WERI-Rb-1 (cell line): ENCODE measurements around the gene SLX9.

Experiments used
- DNase-seq: peaks from one replicate; pipeline ENCODE4 v3.0.0-alpha.2; 2020
- H3K27ac ChIP-seq: fragments of 250-450 bp; sonication (Bioruptor Pico); 2 replicates; pipeline ENCODE4 v1.5.1; 2020; ENCODE audit warnings: mild to moderate bottlenecking, moderate library complexity
- H3K27me3 ChIP-seq: fragments of 250-450 bp; sonication (Bioruptor Pico); 2 replicates; pipeline ENCODE4 v1.5.1; 2021; ENCODE audit warnings: mild to moderate bottlenecking, low read depth, moderate library complexity; ENCODE audit not compliant: insufficient read depth, severe bottlenecking
- H3K36me3 ChIP-seq: fragments of 250-450 bp; sonication (Bioruptor Pico); 2 replicates; pipeline ENCODE4 v1.5.1; 2020; ENCODE audit warnings: mild to moderate bottlenecking, moderate library complexity
- H3K4me3 ChIP-seq: 2 replicates; pipeline ENCODE4 v1.5.1; 2011; ENCODE audit warnings: low read depth, mild to moderate bottlenecking, control low read depth, low read length
- H3K9me3 ChIP-seq: fragments of 250-450 bp; sonication (Bioruptor Pico); 2 replicates; pipeline ENCODE4 v1.5.1; 2021; ENCODE audit warnings: mild to moderate bottlenecking, moderate library complexity; ENCODE audit not compliant: severe bottlenecking
- TF ChIP-seq, protein P1 (sequence below): IDR thresholded peaks from 2 replicates; pipeline ENCODE4 v1.5.1; 2011; ENCODE audit warnings: low read depth, mild to moderate bottlenecking, control low read depth, inconsistent platforms, low read length

The SLX9 gene

DNA sequence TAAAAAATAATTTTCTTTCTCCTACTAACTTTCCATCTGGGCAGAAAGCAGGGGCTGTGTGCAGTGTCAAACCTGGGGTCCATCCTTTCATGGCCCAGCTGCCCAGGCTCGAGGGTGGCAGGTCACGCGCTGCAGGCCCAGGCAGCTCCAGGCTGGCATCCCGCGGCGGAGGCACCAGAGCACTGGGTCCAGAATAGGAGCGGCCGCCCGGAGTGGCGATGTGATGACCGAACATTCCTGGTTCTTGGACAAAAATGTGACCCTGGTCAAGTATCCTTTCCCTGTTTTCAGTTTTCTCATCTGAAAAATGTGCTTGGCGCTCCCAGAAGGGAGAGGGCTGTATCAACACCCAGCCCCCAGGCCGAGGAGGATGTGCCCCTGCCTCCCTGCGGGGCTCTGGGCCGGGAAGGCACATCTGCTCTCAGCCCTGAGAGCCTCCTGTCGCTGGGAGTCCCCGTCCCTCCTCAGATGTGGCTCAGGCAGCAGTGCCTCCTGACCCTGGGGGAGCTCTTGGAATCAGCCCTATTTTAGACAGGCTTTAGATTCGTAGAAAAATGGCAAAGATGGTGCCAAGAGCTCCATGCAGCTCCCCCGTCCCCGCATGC is 29.3 kb downstream of the SLX9 start:
- no peaks in the 10 kb centered on the region for H3K9me3 ChIP-seq
- H3K36me3 ChIP-seq = peaks cover 59% of the 10 kb centered on the region
- no peaks in the 10 kb centered on the region for H3K27me3 ChIP-seq
- DNase-seq = no peak
- no peak overlapping the region for H3K4me3 ChIP-seq
- TF ChIP-seq, protein P1, sequence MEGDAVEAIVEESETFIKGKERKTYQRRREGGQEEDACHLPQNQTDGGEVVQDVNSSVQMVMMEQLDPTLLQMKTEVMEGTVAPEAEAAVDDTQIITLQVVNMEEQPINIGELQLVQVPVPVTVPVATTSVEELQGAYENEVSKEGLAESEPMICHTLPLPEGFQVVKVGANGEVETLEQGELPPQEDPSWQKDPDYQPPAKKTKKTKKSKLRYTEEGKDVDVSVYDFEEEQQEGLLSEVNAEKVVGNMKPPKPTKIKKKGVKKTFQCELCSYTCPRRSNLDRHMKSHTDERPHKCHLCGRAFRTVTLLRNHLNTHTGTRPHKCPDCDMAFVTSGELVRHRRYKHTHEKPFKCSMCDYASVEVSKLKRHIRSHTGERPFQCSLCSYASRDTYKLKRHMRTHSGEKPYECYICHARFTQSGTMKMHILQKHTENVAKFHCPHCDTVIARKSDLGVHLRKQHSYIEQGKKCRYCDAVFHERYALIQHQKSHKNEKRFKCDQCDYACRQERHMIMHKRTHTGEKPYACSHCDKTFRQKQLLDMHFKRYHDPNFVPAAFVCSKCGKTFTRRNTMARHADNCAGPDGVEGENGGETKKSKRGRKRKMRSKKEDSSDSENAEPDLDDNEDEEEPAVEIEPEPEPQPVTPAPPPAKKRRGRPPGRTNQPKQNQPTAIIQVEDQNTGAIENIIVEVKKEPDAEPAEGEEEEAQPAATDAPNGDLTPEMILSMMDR = no peak
- H3K27ac ChIP-seq = peak overlapping the region; percentile 81

DNA sequence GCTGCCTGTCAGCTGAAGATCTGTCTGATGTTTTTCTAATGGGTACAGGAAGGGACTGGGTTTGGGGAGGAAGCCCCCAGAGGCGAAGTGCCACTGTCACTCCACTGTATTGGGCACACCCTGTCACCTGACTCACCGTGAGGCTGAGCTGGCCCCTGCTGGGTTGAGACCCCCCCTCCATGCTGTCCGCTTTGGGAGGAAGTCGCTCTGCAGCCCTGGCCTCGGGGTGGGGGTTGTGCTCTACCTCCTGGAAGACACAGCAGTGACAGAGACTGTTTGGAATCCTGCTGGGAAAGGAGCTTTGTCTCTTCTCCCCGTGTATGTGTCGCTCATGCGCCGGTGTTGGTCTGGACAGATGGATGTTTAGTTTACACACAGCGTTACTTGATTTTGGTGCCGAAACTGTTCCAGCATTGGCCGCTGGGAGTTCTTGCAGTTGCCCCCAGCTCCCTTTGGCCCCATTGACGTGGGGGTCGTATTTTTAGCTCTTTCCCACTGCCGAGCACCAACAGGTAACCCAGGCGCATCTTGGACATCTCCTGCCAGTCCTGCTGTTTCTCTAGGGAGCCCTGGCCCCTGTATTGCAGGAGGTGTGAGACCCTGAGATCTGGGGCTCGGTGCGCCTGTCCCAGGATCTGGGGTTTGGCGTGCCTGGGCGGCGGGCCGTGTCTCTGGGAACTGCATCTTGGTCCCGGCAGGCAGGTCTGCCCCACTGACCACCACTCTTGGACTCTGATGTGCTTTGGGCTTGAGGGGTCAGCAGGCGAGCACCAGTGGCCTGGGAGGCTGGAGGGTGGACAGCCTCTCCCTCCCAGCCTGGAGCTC is 30.3 kb downstream of the SLX9 start:
- DNase-seq = peak; percentile 95
- peak overlapping the region; percentile 81 for H3K27ac ChIP-seq
- H3K9me3 ChIP-seq = no peaks in the 10 kb centered on the region
- peak overlapping the region; percentile 5; the same call in 1 of the 2 replicates for H3K4me3 ChIP-seq
- H3K27me3 ChIP-seq = no peaks in the 10 kb centered on the region
- TF ChIP-seq, protein P1 = no peak
- H3K36me3 ChIP-seq = peaks cover 60% of the 10 kb centered on the region

DNA sequence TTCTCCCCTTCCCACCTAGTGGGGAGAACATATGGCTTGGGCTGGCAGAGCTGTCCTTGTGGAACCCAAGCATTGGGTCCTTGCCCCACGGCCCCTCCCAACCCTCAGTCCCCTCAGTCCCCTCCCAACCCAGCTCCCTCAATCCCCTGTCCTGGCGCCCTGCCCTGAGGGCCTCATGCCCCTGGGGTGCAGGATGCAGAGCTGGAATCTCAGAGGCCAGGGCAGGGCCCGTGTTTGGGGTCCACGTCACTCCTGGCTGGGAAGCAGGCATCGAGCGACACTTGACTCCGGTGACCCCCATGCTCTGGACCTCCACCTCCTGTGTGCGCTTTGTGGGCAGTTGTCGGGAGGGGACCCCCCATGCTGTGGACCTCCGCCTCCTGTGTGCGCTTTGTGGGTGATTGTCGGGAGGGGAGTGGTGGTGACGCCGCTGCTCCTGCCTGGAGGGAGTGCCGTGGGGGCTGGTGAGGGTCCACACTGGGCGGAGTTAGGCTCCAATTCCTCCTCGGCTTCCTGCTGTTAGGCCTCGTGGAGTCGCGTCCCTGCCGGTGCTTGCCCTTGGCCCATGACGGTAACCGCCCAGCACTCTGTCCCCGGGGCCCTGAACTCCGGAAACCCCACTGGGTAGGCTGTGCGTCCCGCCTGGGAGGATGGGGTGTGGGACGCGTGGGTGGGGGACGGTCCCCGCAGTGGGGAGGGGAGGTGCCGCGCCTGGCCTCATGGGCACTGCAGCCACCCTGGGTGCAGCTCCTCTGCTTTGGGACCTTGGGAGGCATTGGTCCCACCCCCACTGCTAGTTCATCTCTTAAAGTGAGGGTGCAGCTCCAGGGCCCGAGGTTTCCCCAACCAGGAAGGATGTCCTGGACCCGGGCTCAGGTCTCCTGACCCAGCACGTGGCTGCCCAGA is 31.2 kb downstream of the SLX9 start:
- H3K27ac ChIP-seq = peak overlapping the region; percentile 81

DNA sequence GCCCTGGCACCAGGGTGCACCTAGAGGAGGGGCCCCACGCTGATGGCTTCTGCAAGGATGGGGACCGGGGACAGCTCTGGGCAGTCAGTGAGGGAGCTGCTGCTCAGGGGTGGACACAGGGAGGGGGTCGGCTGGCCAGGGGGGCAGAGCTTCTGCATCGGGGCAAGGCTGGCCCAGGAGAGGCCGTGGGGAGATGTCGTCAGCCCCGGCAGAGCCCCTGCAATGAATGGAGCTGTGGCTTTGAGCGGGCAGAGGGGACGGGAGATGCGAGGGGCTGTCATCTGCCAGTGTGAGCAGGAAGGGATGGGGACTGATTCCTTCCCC is 31.8 kb downstream of the SLX9 start:
- Histone ChIP-seq H3K9me3 (no peaks in the 10 kb centered on the region), H3K36me3 (peaks cover 62% of the 10 kb centered on the region), H3K27me3 (no peaks in the 10 kb centered on the region), H3K4me3 (no peak overlapping the region), H3K27ac (peak overlapping the region; percentile 19)
- DNase-seq = no peak
- TF ChIP-seq, protein P1 = no peak

More for the DNA sequence above, 31.2 kb downstream of the SLX9 start:
- Histone ChIP-seq H3K27me3 (no peaks in the 10 kb centered on the region), H3K9me3 (no peaks in the 10 kb centered on the region), H3K4me3 (no peak overlapping the region), H3K36me3 (peaks cover 60% of the 10 kb centered on the region)
- TF ChIP-seq, protein P1 = no peak
- peak; percentile 61 for DNase-seq

DNA sequence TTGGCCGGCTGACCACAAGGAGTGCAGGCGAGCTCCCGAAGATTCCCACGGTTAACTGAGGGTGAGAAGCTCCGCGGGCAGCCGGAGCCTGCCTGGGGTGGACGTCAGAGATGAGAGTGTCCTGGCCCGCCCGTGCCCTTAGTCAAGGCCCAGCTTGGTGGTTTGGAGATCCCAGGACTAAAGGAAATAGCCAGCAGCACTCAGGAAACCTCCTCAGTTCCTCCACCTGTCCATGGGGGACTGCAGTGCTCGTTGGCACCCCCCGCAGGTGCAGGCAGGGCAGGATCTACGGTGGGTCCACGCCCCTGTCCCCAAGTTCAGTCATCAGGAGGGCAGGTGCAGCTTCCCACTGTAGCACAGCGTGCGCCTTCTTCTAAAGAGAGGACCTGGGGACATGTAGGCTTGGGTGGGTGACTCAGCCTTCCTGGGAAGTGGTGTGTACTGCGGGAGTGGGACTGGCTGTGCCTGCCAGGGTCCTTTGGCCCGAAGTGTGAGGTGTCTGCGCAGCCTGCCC is 32.5 kb downstream of the SLX9 start:
- H3K36me3 ChIP-seq = peaks cover 61% of the 10 kb centered on the region
- TF ChIP-seq, protein P1 = peak; percentile 79

More for the DNA sequence above, 32.5 kb downstream of the SLX9 start:
- Histone ChIP-seq H3K27me3 (no peaks in the 10 kb centered on the region), H3K9me3 (no peaks in the 10 kb centered on the region), H3K4me3 (no peak overlapping the region), H3K27ac (peak overlapping the region; percentile 19)
- peak; percentile 60 for DNase-seq
